GM18526 (cell line): ENCODE data around the gene TUBE1.

Experiments
- POLR2A ChIP-seq: IDR thresholded peaks from 3 replicates; pipeline ENCODE4 v1.6.1; 2011; ENCODE audit not compliant: insufficient read length; ENCODE audit errors: extremely low read depth

Gene TUBE1

GRCh38 chr6:112087136-112087911 lies at the start of gene TUBE1, which contains the start of gene FAM229B:
Gene TUBE1 (minus strand): TSS chr6:112087482. CDS start chr6:112087434, 48 bp downstream.
Gene FAM229B (plus strand): TSS chr6:112087591. CDS start chr6:112099284, 11,693 bp downstream.
- TF ChIP-seq POLR2A: peak; percentile 74

- no peak for TF ChIP-seq POLR2A
Measured at GRCh38 chr6:112130878-112131277, 43.6 kb upstream of the TUBE1 start.

GRCh38 chr6:112128208-112128607 lies 40.9 kb upstream of the TUBE1 start:
- TF ChIP-seq POLR2A: no peak

GRCh38 chr6:112123982-112124381 lies 36.7 kb upstream of the TUBE1 start:
- no peak for TF ChIP-seq POLR2A

- no peak for TF ChIP-seq POLR2A
Measured at GRCh38 chr6:112122756-112123155, 35.5 kb upstream of the TUBE1 start.

- no peak for TF ChIP-seq POLR2A
Measured at GRCh38 chr6:112118034-112118433, 30.8 kb upstream of the TUBE1 start.

- TF ChIP-seq POLR2A: no peak
Measured at GRCh38 chr6:112117554-112117953, 30.3 kb upstream of the TUBE1 start.

- no peak for TF ChIP-seq POLR2A
Measured at GRCh38 chr6:112116221-112116620, 28.9 kb upstream of the TUBE1 start.

GRCh38 chr6:112114577-112115223 lies 27.4 kb upstream of the TUBE1 start:
- TF ChIP-seq POLR2A: no peak

- no peak for TF ChIP-seq POLR2A
Measured at GRCh38 chr6:112113918-112114317, 26.6 kb upstream of the TUBE1 start.

GRCh38 chr6:112113431-112113830 lies 26.1 kb upstream of the TUBE1 start:
- TF ChIP-seq POLR2A: no peak

- TF ChIP-seq POLR2A: no peak
Measured at GRCh38 chr6:112109262-112109661, 22.0 kb upstream of the TUBE1 start.

- TF ChIP-seq POLR2A: no peak
Measured at GRCh38 chr6:112106562-112106961, 19.3 kb upstream of the TUBE1 start.

GRCh38 chr6:112100561-112100960 lies 13.3 kb upstream of the TUBE1 start:
- no peak for TF ChIP-seq POLR2A

- TF ChIP-seq POLR2A: no peak
Measured at GRCh38 chr6:112096901-112097300, 9.6 kb upstream of the TUBE1 start.

GRCh38 chr6:112087916-112088315 lies 634 bp upstream of the TUBE1 start:
- TF ChIP-seq POLR2A: no peak

GRCh38 chr6:112086744-112087135 lies 542 bp downstream of the TUBE1 start:
- TF ChIP-seq POLR2A: no peak
